Aorta (tissue), 5 donors: ENCODE data around the gene FARP1. TPM values are rescaled to one million over a fixed set of nuclear protein-coding genes. Genes with fewer than 3 reads are reported as not detected.

Source experiments
- ATAC-seq: fragments of 200-7000 bp; cut with Tn5 transposase; one replicate; pipeline ENCODE4 v1.9.1; 2022; ENCODE audit warnings: moderate library complexity; ENCODE audit not compliant: low FRiP score
- DNase-seq, 2 donors: peaks; one replicate each; pipeline ENCODE4 v3.0.0-alpha.2; 2020
- H3K27ac ChIP-seq, 2 donors: one replicate each; pipeline ENCODE4 v1.5.1; 2013; ENCODE audit warnings: low read length in 2 of 2, mild to moderate bottlenecking in 2 of 2, moderate library complexity in 2 of 2, control low read depth in 1 of 2, inconsistent platforms in 1 of 2, low read depth in 1 of 2
- H3K27me3 ChIP-seq, 2 donors: one replicate each; pipeline ENCODE4 v1.6.1; 2013; ENCODE audit warnings: control low read depth in 1 of 2, low read length in 1 of 2, mild to moderate bottlenecking in 1 of 2, moderate library complexity in 1 of 2; ENCODE audit not compliant: insufficient read depth in 2 of 2, control insufficient read depth in 1 of 2
- H3K36me3 ChIP-seq, 2 donors: one replicate each; pipeline ENCODE4 v1.6.1; 2013; ENCODE audit warnings: control low read depth in 1 of 2, low read length in 1 of 2, mild to moderate bottlenecking in 1 of 2; ENCODE audit not compliant: insufficient read depth in 2 of 2, control insufficient read depth in 1 of 2
- H3K4me1 ChIP-seq, 2 donors: one replicate each; pipeline ENCODE4 v1.6.1; 2013; ENCODE audit warnings: low read length in 2 of 2, control low read depth in 1 of 2, mild to moderate bottlenecking in 1 of 2, moderate library complexity in 1 of 2; ENCODE audit not compliant: insufficient read depth in 2 of 2, control insufficient read depth in 1 of 2
- H3K4me3 ChIP-seq, 2 donors: one replicate each; pipeline ENCODE4 v1.5.1; 2013; ENCODE audit warnings: low read length in 2 of 2, control low read depth in 1 of 2, mild to moderate bottlenecking in 1 of 2
- H3K9me3 ChIP-seq: one replicate; pipeline ENCODE4 v1.6.1; 2013; ENCODE audit warnings: mild to moderate bottlenecking, low read length; ENCODE audit not compliant: control insufficient read depth
- WGBS, 2 donors: extraction: QIAGEN DNeasy Blood & Tissue Kit; methylation state at CpG; one replicate each; pipeline ENCODE4 v1.1.7; 2013; 5-methylcytosine and 5-hydroxymethylcytosine counted together
- intact Hi-C, 2 donors: fragments of 100-400 bp; cut with DNase I; formaldehyde crosslinking; loops; one replicate each; pipeline versions ENCODE4 v1.14.2 to v1.15.0; 2022
- polyA plus RNA-seq, 2 donors: library from polyadenylated mRNA; stranded (reverse); fragments of 200-250 nt; gene quantifications; one replicate each; pipeline ENCODE4 v1.2.3, GENCODE V29; 2013
- total RNA-seq, 2 donors: library from RNA; stranded (reverse); fragmentation: NEBNext Ultra II Directional; extraction: Animal tissue kit (Norgen Biotek cat#: 25700); gene quantifications; one replicate each; pipeline ENCODE4 v1.2.1, GENCODE V29; 2021
- donor health status: healthy with polysubstance abuse.
- donor health status: Bipolar disorder and iron deficiency.
- donor health status: DM: no; HTN: no; CAD: no.
- donor health status: DM: no; HTN: no; CAD: no.
- donor health status: DM: yes; HTN: yes; CAD: no.

Gene FARP1
- total and polyA plus RNA-seq, 4 donors = 3.3 to 41.7 (median 23.7) TPM

- ATAC-seq = no peak
- H3K9me3 ChIP-seq = no peaks in the 10 kb centered on the region
- no peak overlapping the region for H3K4me3 ChIP-seq
- H3K4me1 ChIP-seq = no peaks in the 10 kb centered on the region
- no peaks in the 10 kb centered on the region for H3K36me3 ChIP-seq
- DNase-seq = no peak
- WGBS, 2 donors = 78 to 83% methylated on average over 11 of the region's 11 CpGs
- intact Hi-C loops = no loop called here
- H3K27me3 ChIP-seq = no peaks in the 10 kb centered on the region
- H3K27ac ChIP-seq = no peak overlapping the region
Measured at GRCh38 chr13:98393873-98394272, 251.0 kb downstream of the FARP1 start.

DNA sequence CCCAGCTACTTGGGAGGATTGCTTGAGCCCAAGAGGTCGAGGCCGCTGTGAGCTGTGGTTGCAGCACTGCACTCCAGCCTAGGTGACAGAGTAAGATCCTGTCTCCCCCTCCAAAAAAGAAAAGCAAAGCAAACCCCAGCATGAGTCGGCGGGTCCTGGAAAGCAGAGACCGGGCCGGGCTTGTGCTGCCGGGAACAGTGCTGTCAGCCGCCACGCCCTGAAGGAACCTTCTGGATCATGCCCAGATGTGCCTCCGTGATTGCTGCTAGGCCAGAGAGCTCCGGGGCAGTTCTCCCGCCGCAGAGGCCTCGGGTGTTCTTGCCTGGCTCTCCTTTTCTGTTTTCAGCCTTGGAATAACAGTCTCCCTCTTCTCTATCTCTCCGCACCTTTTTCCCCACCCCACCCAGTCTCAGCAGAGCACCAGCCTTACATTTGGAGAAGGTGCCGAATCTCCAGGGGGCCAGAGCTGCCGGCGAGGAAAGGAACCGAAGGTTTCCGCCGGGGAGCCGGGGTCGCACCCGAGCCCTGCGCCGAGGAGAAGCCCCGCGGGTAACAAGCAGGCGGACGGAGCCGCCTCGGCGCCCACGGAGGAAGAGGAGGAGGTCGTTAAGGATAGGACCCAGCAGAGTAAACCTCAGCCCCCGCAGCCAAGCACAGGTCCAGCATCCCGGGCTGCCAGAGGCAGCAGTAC, 252.1 kb downstream of the FARP1 start:
- ATAC-seq (no peak), DNase-seq (no peak)
- no peaks in the 10 kb centered on the region for H3K36me3 ChIP-seq
- no peaks in the 10 kb centered on the region for H3K27me3 ChIP-seq
- no peaks in the 10 kb centered on the region for H3K4me1 ChIP-seq
- intact Hi-C loops = no loop called here
- 93 to 94% methylated on average over 37 of the region's 37 CpGs for WGBS, 2 donors
- H3K9me3 ChIP-seq = no peaks in the 10 kb centered on the region
- H3K27ac ChIP-seq = no peak overlapping the region
- no peak overlapping the region for H3K4me3 ChIP-seq

DNA sequence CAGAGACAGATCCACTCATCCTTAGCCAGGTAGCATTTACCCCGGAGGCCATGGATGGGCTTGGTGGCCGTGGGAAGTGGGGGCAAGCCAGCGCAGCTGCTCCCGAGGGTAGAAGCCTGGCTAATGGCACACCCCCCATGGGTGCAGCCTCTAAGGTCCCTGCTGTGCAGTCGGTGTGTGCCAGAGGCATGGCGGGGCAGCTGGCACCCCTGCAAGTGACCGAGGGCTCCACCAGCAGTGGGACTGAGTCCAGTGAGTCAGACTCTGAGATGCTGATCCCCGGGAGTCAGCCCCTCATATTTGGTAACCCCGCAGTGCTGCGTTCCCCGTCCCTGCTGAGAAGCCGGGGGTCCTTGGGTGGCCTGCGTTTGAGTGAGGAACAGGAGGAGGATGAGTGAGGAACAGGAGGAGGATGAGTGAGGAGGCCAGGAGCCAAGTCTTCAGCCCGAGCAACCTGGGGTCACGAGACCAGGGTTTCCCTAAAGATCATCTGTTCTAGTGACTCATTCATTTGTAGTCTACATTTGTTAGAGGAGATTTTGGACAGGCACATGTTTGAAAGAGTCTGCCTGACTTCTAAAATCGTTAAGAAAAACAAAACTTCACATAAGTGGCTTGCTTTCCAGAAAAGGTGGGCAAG, 253.3 kb downstream of the FARP1 start:
- H3K4me3 ChIP-seq = no peak overlapping the region
- no peaks in the 10 kb centered on the region for H3K36me3 ChIP-seq
- H3K27me3 ChIP-seq = no peaks in the 10 kb centered on the region
- H3K4me1 ChIP-seq = no peaks in the 10 kb centered on the region
- H3K27ac ChIP-seq = no peak overlapping the region
- H3K9me3 ChIP-seq = no peaks in the 10 kb centered on the region
- WGBS, 2 donors = 85 to 87% methylated on average over 16 of the region's 16 CpGs
- intact Hi-C loops = no loop called here
- ATAC-seq (no peak), DNase-seq (no peak)

DNA sequence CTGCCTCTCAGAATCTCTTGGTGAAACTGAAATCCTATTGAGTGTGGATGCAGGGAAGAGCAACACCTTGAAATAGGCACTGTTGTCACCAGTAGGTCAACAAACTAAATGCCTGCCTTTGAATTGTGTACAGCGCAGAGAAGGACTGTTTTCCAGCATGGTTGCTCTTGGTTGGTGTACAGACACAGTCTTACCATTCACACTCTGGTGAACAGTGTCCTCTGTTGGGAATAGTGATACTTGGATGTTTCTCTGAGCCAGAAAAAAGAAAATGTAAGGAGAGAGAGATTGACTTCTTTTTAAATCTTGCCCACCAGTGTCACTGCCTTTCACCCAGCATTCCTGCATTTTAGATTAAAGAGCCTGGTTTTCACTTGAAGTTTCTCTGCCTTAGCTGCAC, 254.3 kb downstream of the FARP1 start:
- Histone ChIP-seq H3K36me3 (no peaks in the 10 kb centered on the region), H3K4me3 (no peak overlapping the region), H3K27ac (no peak overlapping the region), H3K4me1 (no peaks in the 10 kb centered on the region), H3K9me3 (no peaks in the 10 kb centered on the region), H3K27me3 (no peaks in the 10 kb centered on the region)
- 94 to 96% methylated on average over 1 of the region's 1 CpG for WGBS, 2 donors
- DNase-seq (no peak), ATAC-seq (no peak)
- intact Hi-C loops = no loop called here

GRCh38 chr13:98397861-98398260, 255.0 kb downstream of the FARP1 start:
- Histone ChIP-seq H3K4me1 (no peaks in the 10 kb centered on the region), H3K36me3 (no peaks in the 10 kb centered on the region), H3K4me3 (no peak overlapping the region), H3K27me3 (no peaks in the 10 kb centered on the region), H3K9me3 (no peaks in the 10 kb centered on the region), H3K27ac (no peak overlapping the region)
- 91% methylated on average over 7 of the region's 7 CpGs for WGBS, 2 donors
- ATAC-seq (no peak), DNase-seq (no peak)
- intact Hi-C loops = no loop called here

GRCh38 chr13:98398581-98398980, 255.7 kb downstream of the FARP1 start:
- H3K36me3 ChIP-seq = no peaks in the 10 kb centered on the region
- 90 to 91% methylated on average over 5 of the region's 5 CpGs for WGBS, 2 donors
- no peak overlapping the region for H3K27ac ChIP-seq
- no peaks in the 10 kb centered on the region for H3K27me3 ChIP-seq
- DNase-seq (no peak), ATAC-seq (no peak)
- no peak overlapping the region for H3K4me3 ChIP-seq
- H3K9me3 ChIP-seq = no peaks in the 10 kb centered on the region
- intact Hi-C loops = no loop called here
- H3K4me1 ChIP-seq = no peaks in the 10 kb centered on the region

- Histone ChIP-seq H3K27me3 (no peaks in the 10 kb centered on the region), H3K9me3 (no peaks in the 10 kb centered on the region), H3K36me3 (no peaks in the 10 kb centered on the region), H3K4me3 (no peak overlapping the region), H3K4me1 (no peaks in the 10 kb centered on the region), H3K27ac (no peak overlapping the region)
- intact Hi-C loops = no loop called here
- 74 to 81% methylated on average over 4 of the region's 4 CpGs for WGBS, 2 donors
- no peak for DNase-seq
- no peak for ATAC-seq
Measured at GRCh38 chr13:98399756-98400155, 256.9 kb downstream of the FARP1 start.

DNA sequence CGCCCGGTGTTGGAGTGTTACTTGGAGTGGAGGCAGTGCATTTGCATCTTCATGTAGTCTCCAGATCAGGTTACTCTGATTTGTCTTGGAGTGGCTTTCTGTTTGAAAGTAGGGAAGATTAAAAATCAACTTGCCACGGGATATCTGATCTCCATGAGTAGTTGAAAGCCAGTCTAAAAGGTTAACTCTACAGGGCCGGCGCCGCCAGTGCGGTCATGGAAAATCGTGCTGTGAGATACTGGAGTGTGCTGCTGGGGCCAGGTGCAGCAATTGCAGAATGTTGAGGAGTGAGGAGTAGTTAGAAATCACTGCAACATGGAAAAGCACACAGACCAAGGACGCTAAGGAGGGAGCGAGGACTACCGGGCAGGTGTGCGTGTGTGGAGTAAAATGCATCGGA, 259.0 kb downstream of the FARP1 start:
- Histone ChIP-seq H3K27me3 (no peaks in the 10 kb centered on the region), H3K4me3 (no peak overlapping the region), H3K4me1 (no peaks in the 10 kb centered on the region), H3K9me3 (no peaks in the 10 kb centered on the region), H3K36me3 (no peaks in the 10 kb centered on the region), H3K27ac (no peak overlapping the region)
- intact Hi-C loops = no loop called here
- ATAC-seq = no peak
- no peak for DNase-seq
- WGBS, 2 donors = 88 to 89% methylated on average over 13 of the region's 13 CpGs

GRCh38 chr13:98403076-98403475, 260.2 kb downstream of the FARP1 start:
- no peaks in the 10 kb centered on the region for H3K27me3 ChIP-seq
- ATAC-seq (no peak), DNase-seq (no peak)
- no peaks in the 10 kb centered on the region for H3K36me3 ChIP-seq
- H3K4me3 ChIP-seq = no peak overlapping the region
- intact Hi-C loops = no loop called here
- H3K4me1 ChIP-seq = no peaks in the 10 kb centered on the region
- H3K9me3 ChIP-seq = no peaks in the 10 kb centered on the region
- WGBS, 2 donors = 96 to 98% methylated on average over 2 of the region's 2 CpGs
- H3K27ac ChIP-seq = no peak overlapping the region
